HepG2 (cell line): ENCODE measurements around the gene TARDBP. TPM values are rescaled to one million over a fixed set of nuclear protein-coding genes. Genes with fewer than 3 reads are reported as not detected.

Source experiments
- AKAP8 ChIP-seq: sonication (generic); formaldehyde crosslinking; IDR thresholded peaks from 2 replicates; pipeline ENCODE4 v1.5.1; 2020; ENCODE audit warnings: mild to moderate bottlenecking, missing genetic modification reagents
- ARID4A ChIP-seq: sonication (generic); formaldehyde crosslinking; IDR thresholded peaks from 2 replicates; pipeline ENCODE4 v1.5.0; 2020; ENCODE audit warnings: mild to moderate bottlenecking, missing genetic modification reagents, borderline replicate concordance
- ATF7 ChIP-seq, 2 experiments: fragments of 450-650 bp in 1 of 2; sonication (generic) in 1 of 2; formaldehyde crosslinking in 1 of 2; IDR thresholded peaks; 2 replicates each; pipeline versions ENCODE4 v1.4.0 to v1.6.1; 2016 to 2020; ENCODE audit warnings: antibody characterized with exemption in 1 of 2, mild to moderate bottlenecking in 1 of 2, missing genetic modification reagents in 1 of 2
- ERF ChIP-seq: IDR thresholded peaks from 2 replicates; pipeline ENCODE4 v1.6.1; 2018; ENCODE audit warnings: missing biosample characterization, missing genetic modification reagents
- GTF2F1 ChIP-seq: fragments of 150-350 bp; IDR thresholded peaks from 2 replicates; pipeline ENCODE4 v1.6.1; 2014; ENCODE audit warnings: low read length
- HNRNPL ChIP-seq: fragments of 200-400 bp; formaldehyde crosslinking; IDR thresholded peaks from 2 replicates; pipeline ENCODE4 v1.6.1; 2017; ENCODE audit warnings: mild to moderate bottlenecking, low read depth, low read length
- HOXA3 ChIP-seq: sonication (generic); formaldehyde crosslinking; IDR thresholded peaks from 2 replicates; pipeline ENCODE4 v1.5.0; 2020; ENCODE audit warnings: missing genetic modification reagents
- ISL2 ChIP-seq: sonication (generic); formaldehyde crosslinking; IDR thresholded peaks from 2 replicates; pipeline ENCODE4 v1.5.0; 2020; ENCODE audit warnings: missing genetic modification reagents
- KDM2A ChIP-seq: sonication (generic); formaldehyde crosslinking; IDR thresholded peaks from 2 replicates; pipeline ENCODE4 v1.4.0; 2020; ENCODE audit warnings: low read depth, missing genetic modification reagents, borderline replicate concordance
- KDM3A ChIP-seq: IDR thresholded peaks from 2 replicates; pipeline ENCODE4 v1.6.1; 2018; ENCODE audit warnings: low read depth, missing compliant biosample characterization
- RXRB ChIP-seq: IDR thresholded peaks from 2 replicates; pipeline ENCODE4 v1.6.1; 2016; ENCODE audit warnings: borderline replicate concordance, missing genetic modification reagents, missing compliant biosample characterization
- ZC3H4 ChIP-seq: sonication (generic); formaldehyde crosslinking; IDR thresholded peaks from 2 replicates; pipeline ENCODE4 v1.4.0; 2020; ENCODE audit warnings: missing genetic modification reagents, borderline replicate concordance
- ZFP36L2 ChIP-seq: sonication (generic); formaldehyde crosslinking; IDR thresholded peaks from 2 replicates; pipeline ENCODE4 v1.4.0; 2020; ENCODE audit warnings: missing genetic modification reagents
- ZFP90 ChIP-seq: sonication (generic); formaldehyde crosslinking; IDR thresholded peaks from 2 replicates; pipeline ENCODE4 v1.8.0; 2022; ENCODE audit warnings: missing genetic modification reagents, mild to moderate bottlenecking, inconsistent platforms, borderline replicate concordance
- ZFYVE20 ChIP-seq: sonication (generic); formaldehyde crosslinking; IDR thresholded peaks from 2 replicates; pipeline ENCODE4 v1.8.0; 2023; ENCODE audit warnings: low read depth, mild to moderate bottlenecking, moderate library complexity, missing genetic modification reagents, borderline replicate concordance
- ZNF142 ChIP-seq: sonication (generic); formaldehyde crosslinking; IDR thresholded peaks from 2 replicates; pipeline ENCODE4 v1.4.0; 2020; ENCODE audit warnings: missing genetic modification reagents
- ZNF331 ChIP-seq: sonication (generic); formaldehyde crosslinking; IDR thresholded peaks from 2 replicates; pipeline ENCODE4 v1.4.0; 2020; ENCODE audit warnings: missing genetic modification reagents
- ZNF563 ChIP-seq: sonication (generic); formaldehyde crosslinking; IDR thresholded peaks from 2 replicates; pipeline ENCODE4 v1.8.0; 2022; ENCODE audit warnings: mild to moderate bottlenecking, moderate library complexity, missing genetic modification reagents
- ZNF816 ChIP-seq: sonication (generic); formaldehyde crosslinking; IDR thresholded peaks from 2 replicates; pipeline ENCODE4 v1.8.0; 2022; ENCODE audit warnings: missing genetic modification reagents, mild to moderate bottlenecking, borderline replicate concordance
- ZSCAN25 ChIP-seq: sonication (generic); formaldehyde crosslinking; IDR thresholded peaks from 2 replicates; pipeline ENCODE4 v1.8.0; 2022; ENCODE audit warnings: mild to moderate bottlenecking, missing genetic modification reagents
- polyA plus RNA-seq, 8 experiments: library from polyadenylated mRNA; depleted of rRNA in 3 of 8; stranded (reverse) in 7 of 8; unstranded in 1 of 8; fragments of >200 nt; fragmentation: Illumina TruSeq in 4 of 8; extraction: Trizol in 4 of 8; gene quantifications; 2 replicates each; pipeline versions ENCODE4 v1.2.1 to v1.2.3, GENCODE V29; 2011 to 2016; ENCODE audit warnings: low read depth in 4 of 8, missing spikeins in 1 of 8, mixed read lengths in 1 of 8; ENCODE audit not compliant: insufficient read depth in 1 of 8
- total RNA-seq, 5 experiments: library from RNA; depleted of rRNA; stranded (reverse); fragments of >200 nt; fragmentation: Illumina TruSeq; extraction: Trizol; gene quantifications; 2 replicates each; pipeline ENCODE4 v1.2.3, GENCODE V29; 2016; ENCODE audit warnings: low read depth in 1 of 5

The TARDBP gene
- total and polyA plus RNA-seq, 2 of the 13 experiments (the other 11 are each of a cell fraction or from before 2014, with no cell fraction given): 62.4 to 93.0 TPM

- TF ChIP-seq ZNF142 (CRISPR knock-in tag) (peak; percentile 51; the same call in 1 of the 2 replicates), GTF2F1 (no peak), ARID4A (CRISPR knock-in tag) (no peak; the same call in 1 of the 2 replicates), ZFP90 (CRISPR knock-in tag) (peak; percentile 77; the same call in 1 of the 2 replicates), KDM3A (peak; percentile 31; the same call in 1 of the 2 replicates), RXRB (CRISPR knock-in tag) (peak; percentile 81), ZNF331 (CRISPR knock-in tag) (peak; percentile 42; the same call in 1 of the 2 replicates), AKAP8 (CRISPR knock-in tag) (no peak), ERF (CRISPR knock-in tag) (peak; percentile 17; the same call in 1 of the 2 replicates), HOXA3 (peak; percentile 76), ATF7 (IDR thresholded peaks at IDR 0.05) (no peak), ATF7 (CRISPR knock-in tag; IDR thresholded peaks at IDR 0.05) (no peak; the same call in 1 of the 2 replicates), ZC3H4 (CRISPR knock-in tag) (0 out of 2 replicates have a peak, but pooled peaks have one; percentile 34), ZSCAN25 (CRISPR knock-in tag) (peak; percentile 98), HNRNPL (peak; percentile 88), ZFP36L2 (CRISPR knock-in tag) (no peak), ZFYVE20 (CRISPR knock-in tag) (no peak), ZNF563 (CRISPR knock-in tag) (0 out of 2 replicates have a peak, but pooled peaks have one; percentile 14), ZNF816 (CRISPR knock-in tag) (no peak), KDM2A (CRISPR knock-in tag) (no peak; the same call in 1 of the 2 replicates), ISL2 (CRISPR knock-in tag) (0 out of 2 replicates have a peak, but pooled peaks have one; percentile 25)
These were observed 34.3 kb downstream of the TARDBP start, which contains the start of gene MASP2 (continued) for GRCh38 chr1:11046625-11047365.
